ENCODE measurements around the gene MYOG. TPM values are rescaled to one million over a fixed set of nuclear protein-coding genes. Genes with fewer than 3 reads are reported as not detected.

Gene MYOG
- total RNA-seq, 1 experiment from 2014 or later, result not detected

DNA sequence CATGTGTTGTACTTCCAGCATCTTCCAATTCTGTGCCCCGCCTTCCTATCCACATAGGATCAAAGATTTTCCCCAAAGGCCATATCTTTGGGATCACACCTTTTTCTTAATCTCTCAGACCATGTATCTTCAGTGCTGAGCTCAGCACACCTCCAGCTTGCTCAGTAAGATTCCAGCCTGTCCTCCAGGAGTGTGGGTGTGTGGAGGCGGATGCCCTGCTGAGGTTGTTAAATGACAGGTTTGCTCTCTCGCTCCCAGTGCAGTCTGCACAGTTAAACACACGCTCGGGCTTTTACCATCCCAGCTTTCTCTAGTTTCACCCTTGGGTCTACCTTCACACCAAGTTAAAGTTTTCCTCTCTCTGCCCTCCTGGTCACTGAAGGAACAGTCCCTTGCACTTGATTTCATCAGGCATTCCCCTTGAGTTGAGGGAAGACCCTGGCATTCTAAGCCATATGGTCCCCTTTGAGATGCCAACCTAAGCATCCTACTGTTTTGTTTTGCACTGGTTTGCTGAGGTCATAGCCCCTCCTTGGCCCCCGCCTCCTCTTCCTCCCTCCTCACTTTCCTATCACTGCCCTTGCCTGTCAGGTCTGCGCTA lies 13.7 kb downstream of the MYOG start:
- Mint-ChIP-seq H3K27me3 (ENCODE audit: low read depth) (peaks cover 2% of the 10 kb centered on the region), H3K9me3 (no peaks in the 10 kb centered on the region), H3K27ac (no peak overlapping the region; a peak in 1 of 7 replicates), H3K4me3 (no peak overlapping the region), H3K4me1 (peaks cover 0 to 9% of the 10 kb centered on the region in 2 experiments; a peak in 2 of 4 replicates), H3K36me3 (ENCODE audit: insufficient read depth in 1 of 3, low read depth in 3 of 3) (peaks cover 0 to 9% (median 8%) of the 10 kb centered on the region in 3 experiments; a peak in 2 of 7 replicates)
- Histone ChIP-seq H3K79me2 (ENCODE audit: insufficient read depth, low read length) (no peaks in the 10 kb centered on the region), H3K9ac (ENCODE audit: extremely low read depth, insufficient read length, low read length) (no peak overlapping the region), H4K5ac (ENCODE audit: insufficient read length, low read depth, low read length) (no peak overlapping the region), H2BK20ac (ENCODE audit: low read depth, low read length, poor library complexity, severe bottlenecking) (no peak overlapping the region), H4K20me1 (ENCODE audit: control insufficient read depth, insufficient read depth, insufficient read length) (no peaks in the 10 kb centered on the region), H4K8ac (replicated peaks; ENCODE audit: insufficient read length, low read depth, low read length) (no peak overlapping the region), H3K79me1 (ENCODE audit: insufficient read depth, low read depth, low read length, poor library complexity, severe bottlenecking) (no peaks in the 10 kb centered on the region), H2BK15ac (ENCODE audit: low read depth, low read length) (no peak overlapping the region), H3K56ac (ENCODE audit: insufficient read length, low read depth, low read length) (no peak overlapping the region), H3K23me2 (ENCODE audit: insufficient read length, low read depth, low read length, poor library complexity, severe bottlenecking) (peaks cover 8% of the 10 kb centered on the region), H3K9me3 (ENCODE audit: control insufficient read depth, low read depth, low read length) (no peaks in the 10 kb centered on the region), H3T11ph (ENCODE audit: low read length) (no peak overlapping the region), H2BK12ac (ENCODE audit: insufficient read length, low read depth, low read length) (no peak overlapping the region), H3K18ac (ENCODE audit: insufficient read length, low read depth, low read length) (no peak overlapping the region), H3K27ac (ENCODE audit: insufficient read length, low read depth, low read length) (no peak overlapping the region), H4K91ac (ENCODE audit: insufficient read length, low read depth, low read length) (no peak overlapping the region), H2BK120ac (ENCODE audit: low read depth, low read length, poor library complexity, severe bottlenecking) (no peak overlapping the region), H3K27me3 (ENCODE audit: insufficient read depth, low read length) (no peaks in the 10 kb centered on the region; the same call in 1 of the 2 replicates), H3K4ac (ENCODE audit: low read depth, low read length) (no peak overlapping the region), H3K23ac (ENCODE audit: insufficient read length, low read depth, low read length) (no peak overlapping the region), H3K4me2 (ENCODE audit: insufficient read depth, insufficient read length, low read length) (no peak overlapping the region), H3K4me1 (ENCODE audit: insufficient read depth, low read length) (peaks cover 3% of the 10 kb centered on the region; the same call in 1 of the 2 replicates), H3K14ac (ENCODE audit: insufficient read depth, low read length) (no peak overlapping the region), H2AK5ac (ENCODE audit: insufficient read length, low read length) (no peak overlapping the region), H2AFZ (ENCODE audit: low read length) (no peak overlapping the region), H2BK5ac (ENCODE audit: insufficient read length, low read length) (no peak overlapping the region)
- no peak for DNase-seq
- WGBS (ENCODE audit: extremely low coverage, insufficient read length, low lambda C conversion rate), result no CpG with 5 or more reads among the region's 7 CpGs
- TF ChIP-seq, protein P1, sequence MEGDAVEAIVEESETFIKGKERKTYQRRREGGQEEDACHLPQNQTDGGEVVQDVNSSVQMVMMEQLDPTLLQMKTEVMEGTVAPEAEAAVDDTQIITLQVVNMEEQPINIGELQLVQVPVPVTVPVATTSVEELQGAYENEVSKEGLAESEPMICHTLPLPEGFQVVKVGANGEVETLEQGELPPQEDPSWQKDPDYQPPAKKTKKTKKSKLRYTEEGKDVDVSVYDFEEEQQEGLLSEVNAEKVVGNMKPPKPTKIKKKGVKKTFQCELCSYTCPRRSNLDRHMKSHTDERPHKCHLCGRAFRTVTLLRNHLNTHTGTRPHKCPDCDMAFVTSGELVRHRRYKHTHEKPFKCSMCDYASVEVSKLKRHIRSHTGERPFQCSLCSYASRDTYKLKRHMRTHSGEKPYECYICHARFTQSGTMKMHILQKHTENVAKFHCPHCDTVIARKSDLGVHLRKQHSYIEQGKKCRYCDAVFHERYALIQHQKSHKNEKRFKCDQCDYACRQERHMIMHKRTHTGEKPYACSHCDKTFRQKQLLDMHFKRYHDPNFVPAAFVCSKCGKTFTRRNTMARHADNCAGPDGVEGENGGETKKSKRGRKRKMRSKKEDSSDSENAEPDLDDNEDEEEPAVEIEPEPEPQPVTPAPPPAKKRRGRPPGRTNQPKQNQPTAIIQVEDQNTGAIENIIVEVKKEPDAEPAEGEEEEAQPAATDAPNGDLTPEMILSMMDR (conservative IDR thresholded peaks at IDR 0.05), result no peak; the same call in 2 of the 3 replicates
